RPMI8226 (cell line): ENCODE data around the gene PLOD1.
A peak's percentile ranks its signal among the peaks of the same experiment; 100 is the strongest.
"Not testable (repeated sequence)": the region's sequence is repeated elsewhere in the genome, so short reads cannot be mapped to it uniquely, and the experiment has no call there.

Source experiments
- DNase-seq: peaks from one replicate; pipeline ENCODE4 v3.0.0-alpha.2; 2015

PLOD1 gene

DNA sequence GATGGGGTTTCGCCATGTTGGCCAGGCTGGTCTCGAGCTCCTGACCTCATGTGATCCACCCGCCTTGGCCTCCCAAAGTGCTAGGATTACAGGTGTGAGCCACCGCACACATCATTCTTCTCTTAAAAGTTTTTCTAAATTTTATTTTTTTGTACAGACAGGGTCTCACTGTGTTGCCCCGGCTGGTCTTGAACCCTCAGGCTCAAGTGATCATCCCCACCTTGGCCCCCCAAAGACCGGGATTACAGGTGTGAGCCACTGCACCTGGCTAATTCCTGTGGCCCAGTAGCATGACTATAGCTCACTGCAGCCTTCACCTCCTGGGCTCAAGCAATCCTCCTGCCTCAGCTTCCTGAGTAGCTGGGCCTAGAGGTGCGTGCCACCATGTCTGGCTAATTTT, 5.3 kb downstream of the PLOD1 start:
- not testable (repeated sequence) for DNase-seq

DNA sequence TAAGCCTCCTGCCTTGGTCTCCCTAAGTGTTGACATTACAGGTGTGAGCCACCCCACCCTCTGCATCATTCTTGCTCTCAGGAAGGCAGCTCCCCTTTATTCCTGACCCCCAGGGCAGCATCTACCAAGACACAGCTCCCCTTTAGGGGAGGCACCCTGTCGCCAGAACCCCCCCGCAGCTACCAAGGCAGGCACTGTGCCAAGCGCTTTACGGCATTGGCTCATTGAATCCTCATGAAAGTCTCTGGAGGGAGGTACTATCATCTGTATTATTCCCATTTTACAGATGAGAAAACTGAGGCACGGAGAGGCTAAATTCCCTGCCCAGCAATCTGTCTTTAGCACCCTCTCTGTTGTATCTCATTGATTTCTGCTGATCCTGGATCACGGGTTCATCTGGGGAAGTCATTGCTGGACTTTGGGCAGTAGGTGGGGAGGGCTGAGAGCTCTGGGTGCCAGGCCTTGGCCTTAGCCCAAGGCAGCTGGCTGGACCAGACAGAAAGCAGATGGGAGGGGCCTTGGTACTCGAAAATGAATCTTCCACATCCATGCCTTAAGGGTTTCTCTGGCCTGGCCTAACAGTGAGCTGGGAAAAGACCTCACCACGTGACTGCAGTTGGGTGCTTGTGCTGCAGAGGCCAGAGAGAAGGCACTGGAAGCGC, 5.9 kb downstream of the PLOD1 start:
- DNase-seq = peak; percentile 36

DNA sequence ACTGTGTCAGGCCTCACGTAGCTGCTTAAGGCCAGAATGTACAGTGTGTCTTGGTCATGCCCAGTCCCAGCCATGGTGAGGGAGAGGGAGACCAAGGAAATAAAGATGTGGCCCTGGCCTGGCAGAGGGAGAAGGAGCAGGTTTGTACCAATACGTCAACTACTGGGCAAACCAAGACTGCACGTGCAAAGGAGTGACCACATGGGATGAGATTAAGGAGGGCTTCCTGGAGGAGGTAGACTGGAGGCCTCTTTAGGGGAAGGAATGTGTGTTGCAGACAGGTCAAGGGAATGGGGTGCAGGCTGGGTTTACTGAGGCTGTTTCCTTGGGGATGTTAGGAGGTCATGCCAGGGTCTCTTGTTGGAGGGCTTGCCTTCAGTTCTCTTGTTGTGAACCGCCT, 7.8 kb downstream of the PLOD1 start:
- DNase-seq = no peak

GRCh38 chr1:11943619-11944018, 9.1 kb downstream of the PLOD1 start:
- no peak for DNase-seq

DNA sequence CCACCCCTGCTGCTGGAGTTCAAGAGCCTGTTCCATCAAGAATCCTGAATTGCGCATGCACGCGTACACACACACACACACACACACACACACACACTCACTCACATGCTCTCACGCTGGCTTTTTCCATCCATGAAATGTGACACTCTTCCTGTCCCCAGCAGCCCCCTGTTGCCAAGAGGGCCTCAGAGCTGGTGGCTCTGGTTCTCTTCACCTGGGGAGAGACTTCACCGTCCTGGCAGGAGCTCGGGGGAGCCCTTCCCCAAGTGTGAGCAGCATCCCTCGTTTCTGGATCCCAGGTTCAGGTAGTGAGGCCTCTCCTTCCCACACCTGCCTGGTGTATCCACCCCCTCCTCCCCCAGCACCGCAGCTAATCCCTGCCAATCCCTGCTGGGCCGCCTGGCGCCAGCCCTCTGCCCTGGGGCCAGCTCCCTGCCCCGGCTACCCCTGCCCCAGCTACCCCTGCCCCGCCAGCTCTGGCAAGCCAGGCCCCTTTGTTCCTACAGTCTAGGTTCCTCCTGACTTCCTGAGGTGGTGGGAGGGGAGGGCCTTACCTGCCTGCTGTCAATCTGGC, 9.9 kb downstream of the PLOD1 start:
- no peak for DNase-seq

DNA sequence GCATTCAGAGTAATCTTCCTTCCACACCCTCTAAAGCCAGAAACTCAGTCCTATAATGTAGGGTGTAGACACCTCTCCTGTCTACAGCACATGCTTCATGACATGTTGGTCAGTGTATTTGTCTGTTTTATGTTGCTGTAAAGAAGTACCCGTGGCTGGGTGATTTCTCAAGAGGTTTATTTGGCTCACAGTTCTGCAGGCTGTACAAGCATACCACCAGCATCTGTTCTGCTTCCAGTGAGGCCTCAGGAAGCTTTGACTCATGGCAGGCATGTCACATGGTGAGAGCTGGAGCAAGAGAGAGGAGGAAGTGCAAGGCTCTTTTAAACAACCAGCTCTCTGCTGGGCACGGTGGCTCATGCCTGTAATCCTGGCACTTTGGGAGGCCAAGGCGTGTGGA, 12.1 kb downstream of the PLOD1 start:
- DNase-seq = no peak

- peak; percentile 43 for DNase-seq
These were observed 14.4 kb downstream of the PLOD1 start for GRCh38 chr1:11948822-11949458.

DNA sequence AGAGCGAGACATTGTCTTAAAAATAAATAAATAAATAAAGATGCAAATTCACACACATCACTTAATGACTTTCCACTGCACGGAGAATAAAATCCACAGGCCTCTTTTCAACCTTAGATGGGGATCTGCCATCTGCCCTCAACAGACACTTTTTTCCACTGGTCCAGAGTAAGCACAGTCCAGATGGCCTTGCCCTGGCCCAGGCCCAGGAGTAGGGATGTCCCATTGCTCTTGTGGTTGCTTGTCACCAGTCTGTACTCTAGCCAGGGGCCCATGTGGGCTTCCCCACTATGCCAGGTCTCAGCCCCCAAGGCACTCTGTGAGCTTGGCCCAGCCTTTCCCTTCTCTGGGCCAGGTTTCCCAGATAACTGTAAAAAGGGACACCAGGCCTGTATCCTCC, 17.4 kb downstream of the PLOD1 start:
- DNase-seq = no peak

DNA sequence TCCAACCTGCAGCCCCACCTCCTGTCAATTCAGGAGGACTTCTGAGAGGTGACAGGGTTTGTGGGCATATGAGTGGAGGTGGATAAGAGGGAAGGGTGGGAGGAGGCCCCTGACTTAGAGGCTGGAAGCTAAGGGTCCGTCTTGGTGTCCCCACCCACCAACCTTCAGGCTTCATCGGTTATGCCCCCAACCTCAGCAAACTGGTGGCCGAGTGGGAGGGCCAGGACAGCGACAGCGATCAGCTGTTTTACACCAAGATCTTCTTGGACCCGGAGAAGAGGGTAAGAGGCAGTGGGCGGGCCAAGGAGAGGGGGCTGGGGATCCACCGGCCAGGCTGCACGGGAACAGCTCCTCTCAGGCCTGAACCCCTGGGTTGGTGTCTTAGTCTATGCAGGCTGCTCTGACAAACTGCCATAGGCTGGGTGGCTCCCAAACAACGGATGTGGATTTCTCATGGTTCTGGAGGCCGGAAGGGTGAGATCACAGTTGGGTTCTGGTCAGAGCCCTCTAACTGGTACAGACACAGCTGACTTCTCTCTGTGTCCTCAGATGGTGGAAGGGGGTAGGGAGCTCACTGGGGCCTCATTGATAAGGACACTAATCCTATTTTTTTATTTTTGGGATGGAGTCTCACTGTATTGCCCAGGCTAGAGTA, 18.1 kb downstream of the PLOD1 start:
- no peak for DNase-seq

DNA sequence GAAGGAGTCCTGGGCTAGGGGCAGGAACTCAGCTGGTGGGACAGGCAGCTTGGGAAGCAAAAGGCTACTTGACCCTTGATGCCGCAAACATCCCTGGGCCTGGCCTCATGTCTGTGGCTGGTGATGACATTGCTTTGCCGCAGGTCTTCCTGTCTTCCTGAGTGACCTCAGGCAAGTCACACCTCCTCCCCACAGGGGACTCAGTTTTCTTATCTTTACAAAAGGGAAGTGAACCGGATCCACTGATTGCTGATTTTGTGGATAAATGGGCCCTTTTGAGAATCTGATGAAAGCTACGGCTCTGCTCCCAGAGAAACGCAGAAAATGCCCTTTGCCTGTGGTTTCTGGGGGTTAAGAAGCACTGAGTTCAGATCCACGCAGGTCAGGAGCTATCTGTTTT, 20.7 kb downstream of the PLOD1 start:
- DNase-seq = no peak

- DNase-seq = no peak
These were observed 22.9 kb downstream of the PLOD1 start for GRCh38 chr1:11957398-11957797.

DNA sequence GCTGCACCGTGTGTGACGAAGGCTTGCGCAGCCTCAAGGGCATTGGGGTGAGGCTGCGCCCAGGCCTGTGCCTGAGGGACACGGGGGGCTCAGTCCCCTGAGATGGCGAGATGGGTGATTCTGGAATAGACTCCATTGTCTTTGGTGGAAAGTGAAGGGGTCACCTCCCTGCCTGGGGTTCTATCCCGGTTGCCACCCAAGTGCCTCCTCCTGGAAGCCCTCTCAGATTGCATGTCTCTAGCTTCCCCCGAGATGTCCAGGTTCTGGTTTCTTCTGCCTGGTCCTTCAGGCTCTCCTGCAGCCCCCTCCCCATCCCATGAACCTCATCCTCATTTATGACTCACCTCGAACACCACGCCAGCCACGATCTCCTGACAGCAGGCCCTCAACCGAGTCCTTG, 23.4 kb downstream of the PLOD1 start:
- no peak for DNase-seq

GRCh38 chr1:11960276-11960675, 25.8 kb downstream of the PLOD1 start:
- DNase-seq = no peak

DNA sequence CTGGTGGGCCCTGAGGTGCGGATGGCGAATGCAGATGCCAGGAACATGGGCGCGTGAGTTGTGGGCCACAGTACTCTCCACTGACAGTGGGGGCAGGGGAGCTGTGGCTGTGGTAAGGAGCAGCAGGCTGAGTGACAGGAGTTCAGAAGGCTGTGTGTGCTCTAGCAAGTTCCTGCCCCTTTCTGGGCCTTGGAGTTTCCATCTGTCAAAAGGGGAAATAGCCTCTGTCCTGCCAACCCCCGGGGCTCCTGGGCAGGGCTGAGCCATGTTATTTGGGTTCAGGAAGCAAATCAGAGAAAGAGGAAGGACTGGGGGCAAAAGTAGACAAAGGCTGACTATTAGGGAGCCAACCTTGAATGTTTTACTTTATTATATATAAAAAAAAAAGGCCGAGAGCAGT, 26.2 kb downstream of the PLOD1 start:
- DNase-seq = no peak

GRCh38 chr1:11961230-11961629, 26.7 kb downstream of the PLOD1 start:
- no peak for DNase-seq

DNA sequence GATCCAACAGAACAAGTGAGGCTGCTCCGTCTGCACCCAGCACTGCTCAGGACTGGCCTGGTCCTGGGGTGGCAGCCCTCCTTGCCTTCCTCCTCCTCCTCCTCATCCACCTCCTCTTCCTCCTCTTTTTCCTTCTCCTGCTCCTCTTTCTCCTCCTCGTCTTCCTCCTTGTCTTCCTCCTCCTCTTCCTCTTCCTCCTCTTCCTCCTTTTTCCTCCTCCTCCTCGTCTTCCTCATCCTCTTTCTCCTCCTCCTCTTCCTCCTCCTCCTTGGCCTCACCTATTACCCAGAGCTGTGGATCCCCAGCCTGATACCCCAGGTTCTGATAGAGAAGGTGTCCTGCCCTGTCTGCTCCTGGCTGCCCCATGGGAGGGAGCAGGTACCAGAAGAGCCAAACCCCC, 29.1 kb downstream of the PLOD1 start:
- DNase-seq = no peak

DNA sequence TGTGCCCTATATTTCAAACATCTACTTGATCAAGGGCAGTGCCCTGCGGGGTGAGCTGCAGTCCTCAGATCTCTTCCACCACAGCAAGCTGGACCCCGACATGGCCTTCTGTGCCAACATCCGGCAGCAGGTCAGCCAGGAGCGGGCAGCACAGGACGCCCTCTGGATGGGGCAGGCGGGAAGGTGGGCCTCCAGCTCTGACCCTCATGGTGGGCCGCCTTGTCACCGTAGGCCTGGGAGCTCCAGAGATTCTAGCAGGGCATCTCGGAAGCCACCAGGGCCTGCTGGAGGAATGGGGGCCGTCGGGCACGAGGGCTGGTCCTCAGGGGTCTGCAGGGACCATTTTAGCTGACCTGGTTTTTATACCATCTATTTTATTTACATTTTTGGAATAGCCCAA, 30.1 kb downstream of the PLOD1 start:
- DNase-seq = no peak

DNA sequence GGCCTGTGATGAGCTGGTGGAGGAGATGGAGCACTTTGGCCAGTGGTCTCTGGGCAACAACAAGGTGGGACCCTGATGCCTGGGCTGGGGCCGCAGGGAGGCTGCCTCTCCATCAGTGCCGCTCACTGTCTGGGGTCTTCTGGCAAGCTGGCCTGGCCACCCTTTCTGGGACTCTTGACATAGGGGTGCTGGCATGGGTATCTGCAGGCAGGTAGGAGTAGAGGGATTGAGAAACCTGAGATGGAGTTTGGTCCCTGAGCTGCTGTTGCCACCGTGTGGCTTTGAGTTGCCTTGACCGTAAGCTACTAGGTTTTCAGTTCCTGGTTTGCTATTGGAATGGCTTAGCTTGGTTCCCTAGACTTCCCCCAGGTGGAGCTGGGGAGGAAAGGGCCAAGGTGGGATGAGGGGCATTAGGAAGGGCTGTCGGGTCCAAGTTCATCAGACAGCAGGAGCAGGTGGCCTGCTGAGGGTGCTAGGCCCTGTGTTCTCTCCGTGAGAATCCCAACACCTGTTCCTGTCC, 32.6 kb downstream of the PLOD1 start:
- peak; percentile 71 for DNase-seq

DNA sequence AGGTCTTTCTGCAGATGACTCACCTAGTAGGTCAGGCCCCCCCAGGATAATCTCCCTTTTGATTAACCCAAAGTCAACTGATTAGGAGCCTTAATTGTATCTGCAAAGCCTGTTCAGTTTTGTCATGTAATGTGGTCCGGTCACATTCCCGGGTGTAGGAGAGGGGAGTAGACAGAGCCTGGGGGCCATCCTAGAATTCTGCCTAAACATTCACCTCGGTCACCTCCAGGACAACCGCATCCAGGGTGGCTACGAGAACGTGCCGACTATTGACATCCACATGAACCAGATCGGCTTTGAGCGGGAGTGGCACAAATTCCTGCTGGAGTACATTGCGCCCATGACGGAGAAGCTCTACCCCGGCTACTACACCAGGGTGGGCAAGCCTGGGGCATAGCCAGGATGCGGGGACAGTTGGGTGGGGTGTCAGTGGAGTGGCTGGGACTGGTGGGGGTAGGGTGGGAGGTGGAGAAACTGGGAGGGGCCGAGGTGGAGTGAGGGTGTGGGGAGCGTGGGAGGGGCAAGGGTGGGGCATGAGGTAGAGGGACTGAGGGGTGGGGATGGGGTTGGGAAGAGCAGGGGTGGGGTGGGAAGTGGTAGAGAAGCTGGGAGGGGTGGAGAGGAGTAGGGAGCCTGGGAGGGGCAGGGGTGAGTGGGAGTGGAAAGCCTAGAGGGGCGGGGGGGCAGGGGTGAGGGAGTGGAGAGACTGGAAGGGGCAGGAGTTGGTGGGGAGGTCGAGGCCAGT, 36.1 kb downstream of the PLOD1 start:
- DNase-seq = no peak

DNA sequence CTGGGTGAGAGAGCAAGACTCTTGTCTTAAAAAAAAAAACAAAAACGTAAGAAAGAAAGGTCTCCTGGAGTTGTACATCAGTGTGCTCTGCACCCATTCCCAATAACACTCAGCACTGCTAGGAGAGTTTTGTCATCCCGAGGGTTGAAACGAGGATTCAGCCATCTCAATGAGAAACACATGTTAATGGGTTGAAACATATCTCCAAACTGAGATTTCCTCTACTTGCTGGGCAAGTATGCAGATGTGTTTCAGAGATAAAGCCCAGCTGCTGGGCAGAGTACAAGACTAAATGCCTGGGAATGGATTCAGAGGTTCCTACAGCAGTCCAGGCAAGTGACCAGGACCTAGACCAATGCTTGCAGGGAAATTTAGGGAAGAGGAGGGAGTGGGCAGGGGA, 43.1 kb downstream of the PLOD1 start:
- DNase-seq = no peak

- DNase-seq = no peak
These were observed 43.8 kb downstream of the PLOD1 start for GRCh38 chr1:11978301-11978700.

GRCh38 chr1:11979028-11979850, 44.7 kb downstream of the PLOD1 start:
- DNase-seq = no peak
